GM21723 (cell line): ENCODE data around the gene TMEM235.
"Not testable (repeated sequence)": the region's sequence is repeated elsewhere in the genome, so short reads cannot be mapped to it uniquely, and the experiment has no call there.

Source experiments
- ATAC-seq: cut with Tn5 transposase; IDR thresholded peaks from one replicate; pipeline ENCODE4 v1.9.1; 2021; ENCODE audit warnings: mild to moderate bottlenecking, moderate library complexity; ENCODE audit not compliant: unreplicated experiment

Gene TMEM235

GRCh38 chr17:78214706-78215061 lies 16.7 kb upstream of the TMEM235 start:
- ATAC-seq, result no peak

- no peak for ATAC-seq
These were observed 11.9 kb upstream of the TMEM235 start for GRCh38 chr17:78219396-78220150.

- ATAC-seq, result no peak
These were observed 8.4 kb upstream of the TMEM235 start for GRCh38 chr17:78223061-78223460.

GRCh38 chr17:78223765-78224164 lies 7.7 kb upstream of the TMEM235 start:
- no peak for ATAC-seq

GRCh38 chr17:78224231-78225087 lies 7.0 kb upstream of the TMEM235 start:
- ATAC-seq, result no peak

GRCh38 chr17:78225088-78225865 lies 6.2 kb upstream of the TMEM235 start:
- no peak for ATAC-seq

GRCh38 chr17:78226055-78226758 lies 5.2 kb upstream of the TMEM235 start:
- no peak for ATAC-seq

- ATAC-seq, result no peak
These were observed 4.5 kb upstream of the TMEM235 start for GRCh38 chr17:78226759-78227454.

GRCh38 chr17:78227455-78227916 lies 3.9 kb upstream of the TMEM235 start:
- ATAC-seq, result no peak

GRCh38 chr17:78228176-78228575 lies 3.3 kb upstream of the TMEM235 start:
- no peak for ATAC-seq

- no peak for ATAC-seq
These were observed 1.0 kb upstream of the TMEM235 start for GRCh38 chr17:78230252-78230962.

- no peak for ATAC-seq
These were observed 794 bp downstream of the TMEM235 start for GRCh38 chr17:78231991-78232858.

GRCh38 chr17:78232859-78233173 lies 1.4 kb downstream of the TMEM235 start:
- ATAC-seq, result no peak

- no peak for ATAC-seq
These were observed 2.2 kb downstream of the TMEM235 start for GRCh38 chr17:78233678-78234077.

GRCh38 chr17:78234261-78234865 lies 2.9 kb downstream of the TMEM235 start:
- ATAC-seq, result no peak

GRCh38 chr17:78235022-78235421 lies 3.6 kb downstream of the TMEM235 start:
- not testable (repeated sequence) for ATAC-seq

GRCh38 chr17:78235885-78236284 lies 4.5 kb downstream of the TMEM235 start:
- no peak for ATAC-seq
